ENCODE results near the gene SLC13A1. TPM values are rescaled to one million over a fixed set of nuclear protein-coding genes. Genes with fewer than 3 reads are reported as not detected.
A peak's percentile ranks its signal among the peaks of the same experiment; 100 is the strongest.
"Not testable (repeated sequence)": the region's sequence is repeated elsewhere in the genome, so short reads cannot be mapped to it uniquely, and the experiment has no call there.

Gene SLC13A1
- total RNA-seq, 4 donors from 2014 or later: not detected

DNA sequence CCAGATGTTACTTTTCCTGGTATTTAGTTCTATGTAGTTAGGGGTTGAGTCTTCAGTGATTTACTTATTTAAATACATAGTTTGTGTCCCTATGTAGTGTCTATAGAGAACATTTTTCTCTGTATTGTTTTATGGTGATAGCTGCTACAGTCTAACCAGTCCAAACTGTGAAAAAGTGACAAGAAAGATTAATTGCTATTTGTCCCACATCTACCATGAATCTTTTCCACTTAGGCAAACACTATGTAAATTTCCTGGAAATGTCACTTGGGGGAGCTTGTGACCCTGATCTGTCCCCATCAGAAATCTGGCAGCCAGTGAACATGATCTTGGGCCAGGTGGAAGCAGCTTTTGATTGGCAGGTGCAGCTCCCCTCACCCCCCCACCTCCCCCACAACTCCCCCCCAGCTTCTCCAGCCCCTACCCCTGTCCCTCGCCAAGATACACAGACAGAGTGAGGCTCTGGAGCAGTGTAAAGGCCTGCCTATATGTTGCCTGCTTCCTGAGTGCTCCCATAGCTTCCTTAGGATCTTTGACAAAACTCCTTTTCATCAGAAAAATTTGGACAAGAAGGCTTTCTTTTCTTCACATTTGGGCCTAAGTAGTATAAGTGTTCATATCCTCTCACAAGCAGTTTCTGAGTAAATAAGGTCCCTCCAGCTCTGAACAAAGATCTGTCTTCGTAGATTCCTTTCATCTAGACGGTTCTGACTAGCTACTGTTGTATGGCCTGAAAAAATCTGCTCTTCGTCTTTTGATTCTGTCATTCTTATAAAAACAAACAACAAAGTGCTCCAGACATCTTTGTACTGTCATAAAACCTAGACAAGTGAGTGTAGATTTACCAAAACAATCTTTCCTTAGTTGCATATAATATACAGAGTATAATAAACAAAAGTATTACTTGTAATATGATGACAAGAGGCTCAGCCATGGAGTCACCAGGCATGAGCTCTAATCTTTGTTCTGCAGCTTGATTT, 31.5 kb upstream of the SLC13A1 start:
- 55 to 66% methylated on average over 4 of the region's 4 CpGs for WGBS, 2 donors
- TF ChIP-seq, protein P1, sequence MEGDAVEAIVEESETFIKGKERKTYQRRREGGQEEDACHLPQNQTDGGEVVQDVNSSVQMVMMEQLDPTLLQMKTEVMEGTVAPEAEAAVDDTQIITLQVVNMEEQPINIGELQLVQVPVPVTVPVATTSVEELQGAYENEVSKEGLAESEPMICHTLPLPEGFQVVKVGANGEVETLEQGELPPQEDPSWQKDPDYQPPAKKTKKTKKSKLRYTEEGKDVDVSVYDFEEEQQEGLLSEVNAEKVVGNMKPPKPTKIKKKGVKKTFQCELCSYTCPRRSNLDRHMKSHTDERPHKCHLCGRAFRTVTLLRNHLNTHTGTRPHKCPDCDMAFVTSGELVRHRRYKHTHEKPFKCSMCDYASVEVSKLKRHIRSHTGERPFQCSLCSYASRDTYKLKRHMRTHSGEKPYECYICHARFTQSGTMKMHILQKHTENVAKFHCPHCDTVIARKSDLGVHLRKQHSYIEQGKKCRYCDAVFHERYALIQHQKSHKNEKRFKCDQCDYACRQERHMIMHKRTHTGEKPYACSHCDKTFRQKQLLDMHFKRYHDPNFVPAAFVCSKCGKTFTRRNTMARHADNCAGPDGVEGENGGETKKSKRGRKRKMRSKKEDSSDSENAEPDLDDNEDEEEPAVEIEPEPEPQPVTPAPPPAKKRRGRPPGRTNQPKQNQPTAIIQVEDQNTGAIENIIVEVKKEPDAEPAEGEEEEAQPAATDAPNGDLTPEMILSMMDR (IDR thresholded peaks at IDR 0.05): no peak
- no peak for TF ChIP-seq POLR2A (IDR thresholded peaks at IDR 0.05)
- Histone ChIP-seq H3K4me1 (peaks cover 0 to 19% of the 10 kb centered on the region in 2 donors), H3K9me3 (no peaks in the 10 kb centered on the region), H3K27ac (peak overlapping the region; percentile 47 to 61 (median 51)), H3K27me3 (no peaks in the 10 kb centered on the region), H3K36me3 (no peaks in the 10 kb centered on the region), H3K4me3 (replicated peaks in 1 of 3) (no peak overlapping the region)
- no peak for DNase-seq
- intact Hi-C loops (cut with DNase I): no loop called here

GRCh38 chr7:123230603-123231002, 30.8 kb upstream of the SLC13A1 start:
- no peak for TF ChIP-seq POLR2A (IDR thresholded peaks at IDR 0.05)
- TF ChIP-seq, protein P1 (IDR thresholded peaks at IDR 0.05): peak in 1 of 6 experiments; percentile 12
- H3K27me3 ChIP-seq: no peaks in the 10 kb centered on the region
- H3K4me1 ChIP-seq: peaks cover 0 to 19% of the 10 kb centered on the region in 2 donors
- 17 to 40% methylated on average over 11 of the region's 11 CpGs for WGBS, 2 donors
- intact Hi-C loops (cut with DNase I): no loop called here
- peak overlapping the region; percentile 21 to 61 (median 47) for H3K27ac ChIP-seq
- no peaks in the 10 kb centered on the region for H3K36me3 ChIP-seq
- no peak overlapping the region for H3K4me3 ChIP-seq (replicated peaks in 1 of 3)
- DNase-seq: peak; percentile 93 to 94
- H3K9me3 ChIP-seq: no peaks in the 10 kb centered on the region

GRCh38 chr7:123230147-123230546, 30.4 kb upstream of the SLC13A1 start:
- Histone ChIP-seq H3K9me3 (no peaks in the 10 kb centered on the region), H3K4me1 (peaks cover 0 to 19% of the 10 kb centered on the region in 2 donors), H3K4me3 (replicated peaks in 1 of 3) (no peak overlapping the region), H3K27ac (peak overlapping the region; percentile 21 to 47 (median 43)), H3K27me3 (no peaks in the 10 kb centered on the region), H3K36me3 (no peaks in the 10 kb centered on the region)
- intact Hi-C loops (cut with DNase I): no loop called here
- 65 to 84% methylated on average over 1 of the region's 1 CpG for WGBS, 2 donors
- no peak for TF ChIP-seq POLR2A (IDR thresholded peaks at IDR 0.05)
- TF ChIP-seq, protein P1 (IDR thresholded peaks at IDR 0.05): no peak
- peak; percentile 36 to 56 for DNase-seq

DNA sequence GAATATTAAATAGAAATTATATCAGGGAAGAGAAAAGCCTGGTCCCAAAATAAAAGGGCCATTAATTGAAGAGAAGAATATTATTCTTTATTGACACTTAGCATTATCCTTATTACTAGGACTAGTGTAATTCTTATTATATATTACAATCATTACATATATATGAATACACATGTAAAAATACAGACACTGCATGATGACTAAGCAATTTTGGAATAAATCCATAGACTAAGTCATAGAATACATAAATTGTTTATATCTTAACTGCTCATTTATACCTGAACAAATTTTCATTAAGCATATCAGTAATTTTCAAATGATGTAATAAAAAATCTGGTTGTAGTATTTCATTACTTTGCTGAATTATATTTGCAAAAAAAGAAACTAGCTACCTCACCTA, 29.7 kb upstream of the SLC13A1 start:
- peaks cover 0 to 19% of the 10 kb centered on the region in 2 donors for H3K4me1 ChIP-seq
- no peak for DNase-seq
- H3K9me3 ChIP-seq: no peaks in the 10 kb centered on the region
- H3K27ac ChIP-seq: no peak overlapping the region
- no peak overlapping the region for H3K4me3 ChIP-seq (replicated peaks in 1 of 3)
- intact Hi-C loops (cut with DNase I): no loop called here
- no peaks in the 10 kb centered on the region for H3K27me3 ChIP-seq
- TF ChIP-seq, protein P1 (IDR thresholded peaks at IDR 0.05): no peak
- TF ChIP-seq POLR2A (IDR thresholded peaks at IDR 0.05): no peak
- no peaks in the 10 kb centered on the region for H3K36me3 ChIP-seq

DNA sequence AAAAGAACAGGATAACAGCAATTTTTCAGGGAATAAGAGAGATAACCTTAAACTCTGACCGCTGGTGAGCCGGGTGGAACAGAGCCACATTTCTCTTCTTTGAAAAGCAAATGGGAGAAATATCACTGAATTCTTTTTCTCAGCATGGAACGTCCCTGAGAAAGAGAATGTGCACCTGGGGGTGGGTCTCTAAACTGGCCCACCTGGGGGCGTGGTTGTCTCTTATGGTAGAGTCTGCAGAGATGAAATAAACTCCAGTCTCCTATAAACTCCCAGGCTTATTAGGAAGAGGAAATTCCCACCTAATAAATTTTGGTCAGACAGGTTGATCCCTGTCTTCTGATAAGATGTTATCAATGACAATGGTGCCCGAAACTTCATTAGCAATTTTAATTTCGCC, 27.9 kb upstream of the SLC13A1 start:
- H3K27me3 ChIP-seq; H3K27ac ChIP-seq; H3K9me3 ChIP-seq; H3K4me3 ChIP-seq (replicated peaks in 1 of 3); DNase-seq; intact Hi-C loops (cut with DNase I); H3K36me3 ChIP-seq: not testable (repeated sequence)
- peaks cover 0 to 19% of the 10 kb centered on the region in 2 donors for H3K4me1 ChIP-seq
- WGBS, 2 donors: 91 to 93% methylated on average over 6 of the region's 6 CpGs

Data from thyroid gland (tissue), 4 donors.